Measurements from ENCODE around the gene PRG3. TPM values are rescaled to one million over a fixed set of nuclear protein-coding genes. Genes with fewer than 3 reads are reported as not detected.

Gene PRG3
- total and polyA plus RNA-seq, 9 of the 15 experiments (the other 6 are each of a cell fraction or from before 2014, with no cell fraction given): 0.18 to 0.55 (median 0.38) TPM; not detected in 6

DNA sequence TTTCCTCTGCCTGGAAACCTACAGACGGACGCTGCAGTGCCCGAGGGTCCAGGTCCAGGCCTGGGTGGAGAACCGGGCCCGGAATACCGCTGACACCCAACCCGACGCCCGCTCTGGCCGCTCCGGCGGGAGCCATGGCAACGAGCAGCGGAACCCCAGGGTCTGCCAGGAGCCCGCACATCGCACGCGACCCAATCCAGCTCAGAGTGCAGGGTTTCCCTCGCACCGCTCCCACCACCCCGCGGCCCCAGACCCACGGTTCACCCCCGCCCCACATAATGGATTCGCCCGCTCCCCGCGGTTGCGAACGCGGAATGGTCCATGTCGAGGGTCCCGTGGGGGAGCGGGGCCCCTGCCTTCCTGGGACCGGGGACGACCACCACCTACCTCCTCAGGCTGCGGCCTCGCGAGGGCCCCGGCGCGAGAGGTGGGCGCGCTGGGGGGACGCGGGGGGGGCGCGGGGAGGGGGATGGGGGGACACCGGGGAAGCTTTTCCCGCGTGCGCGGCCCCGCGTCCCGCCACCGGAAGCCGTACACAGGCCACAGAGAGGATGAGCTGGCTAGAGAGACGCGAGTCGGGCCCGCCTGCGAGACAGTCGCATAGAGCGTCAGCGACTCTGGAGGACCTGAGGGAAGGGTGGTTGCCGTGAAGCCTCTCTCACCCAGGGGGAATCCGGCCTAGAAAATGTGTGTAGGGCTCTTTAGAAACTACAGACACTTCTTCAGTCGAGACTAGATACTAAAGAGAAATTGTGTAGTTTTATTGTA, 45.4 kb downstream of the PRG3 start, which contains the start of gene SSRP1:
TSS of gene SSRP1 (minus strand) at position 550 of the 768 bp plus-strand sequence. CDS start 771 bp downstream, outside the sequence.
- H3K9me3 ChIP-seq (replicated peaks; ENCODE audit: control insufficient read depth, insufficient read depth, low read depth, low read length): no peaks in the 10 kb centered on the region
- POLR2A ChIA-PET: interaction anchor here (0.5 to 3.0 kb wide), 8 partner anchors 10 to 1676 kb away, joined by 3 to 28 read pairs (median 3); partner anchors contain the start of gene TNKS1BP1
- TF ChIP-seq RBBP5 (IDR thresholded peaks at IDR 0.05; ENCODE audit: borderline replicate concordance, insufficient read depth, low read length, poor library complexity, severe bottlenecking) (peak; percentile 64), PHTF2 (CRISPR knock-in tag; IDR thresholded peaks at IDR 0.05) (no peak), MYC (IDR thresholded peaks at IDR 0.05; ENCODE audit: low read depth, low read length) (peak; percentile 88), MYC (CRISPR knock-in tag; IDR thresholded peaks at IDR 0.05; ENCODE audit: borderline replicate concordance, low read depth) (no peak), ZNF75A (CRISPR knock-in tag; IDR thresholded peaks at IDR 0.05) (no peak), PRMT5 (CRISPR knock-in tag; IDR thresholded peaks at IDR 0.05) (no peak), GTF2E2 (tag; IDR thresholded peaks at IDR 0.05) (peak; percentile 78), EP300 (IDR thresholded peaks at IDR 0.05; ENCODE audit: low read length) (peak; percentile 16; the same call in 1 of the 2 replicates), C11orf30 (IDR thresholded peaks at IDR 0.05; ENCODE audit: low read depth) (peak; percentile 51; the same call in 1 of the 2 replicates), CREB1 (IDR thresholded peaks at IDR 0.05) (no peak), CREB1 (CRISPR knock-in tag; IDR thresholded peaks at IDR 0.05) (peak; percentile 63), NR1H2 (CRISPR knock-in tag; IDR thresholded peaks at IDR 0.05) (0 out of 2 replicates have a peak, but pooled peaks have one; percentile 34), RBM15 (IDR thresholded peaks at IDR 0.05; ENCODE audit: insufficient read depth, low read length) (no peak), U2AF2 (optimal IDR thresholded peaks at IDR 0.05; ENCODE audit: low read depth, low read length) (no peak), CSDE1 (IDR thresholded peaks at IDR 0.05) (no peak), FOS (IDR thresholded peaks at IDR 0.05; ENCODE audit: extremely low read depth, insufficient read length) (no peak)
- TF ChIP-seq, protein P1, sequence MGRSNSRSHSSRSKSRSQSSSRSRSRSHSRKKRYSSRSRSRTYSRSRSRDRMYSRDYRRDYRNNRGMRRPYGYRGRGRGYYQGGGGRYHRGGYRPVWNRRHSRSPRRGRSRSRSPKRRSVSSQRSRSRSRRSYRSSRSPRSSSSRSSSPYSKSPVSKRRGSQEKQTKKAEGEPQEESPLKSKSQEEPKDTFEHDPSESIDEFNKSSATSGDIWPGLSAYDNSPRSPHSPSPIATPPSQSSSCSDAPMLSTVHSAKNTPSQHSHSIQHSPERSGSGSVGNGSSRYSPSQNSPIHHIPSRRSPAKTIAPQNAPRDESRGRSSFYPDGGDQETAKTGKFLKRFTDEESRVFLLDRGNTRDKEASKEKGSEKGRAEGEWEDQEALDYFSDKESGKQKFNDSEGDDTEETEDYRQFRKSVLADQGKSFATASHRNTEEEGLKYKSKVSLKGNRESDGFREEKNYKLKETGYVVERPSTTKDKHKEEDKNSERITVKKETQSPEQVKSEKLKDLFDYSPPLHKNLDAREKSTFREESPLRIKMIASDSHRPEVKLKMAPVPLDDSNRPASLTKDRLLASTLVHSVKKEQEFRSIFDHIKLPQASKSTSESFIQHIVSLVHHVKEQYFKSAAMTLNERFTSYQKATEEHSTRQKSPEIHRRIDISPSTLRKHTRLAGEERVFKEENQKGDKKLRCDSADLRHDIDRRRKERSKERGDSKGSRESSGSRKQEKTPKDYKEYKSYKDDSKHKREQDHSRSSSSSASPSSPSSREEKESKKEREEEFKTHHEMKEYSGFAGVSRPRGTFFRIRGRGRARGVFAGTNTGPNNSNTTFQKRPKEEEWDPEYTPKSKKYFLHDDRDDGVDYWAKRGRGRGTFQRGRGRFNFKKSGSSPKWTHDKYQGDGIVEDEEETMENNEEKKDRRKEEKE (IDR thresholded peaks at IDR 0.05; ENCODE audit: borderline replicate concordance in 1 of 2, control insufficient read depth in 1 of 2, low read depth in 2 of 2, low read length in 1 of 2): peak in 1 of 2 experiments; percentile 63; a peak in 1 of 4 replicates
- TF ChIP-seq, protein P2, sequence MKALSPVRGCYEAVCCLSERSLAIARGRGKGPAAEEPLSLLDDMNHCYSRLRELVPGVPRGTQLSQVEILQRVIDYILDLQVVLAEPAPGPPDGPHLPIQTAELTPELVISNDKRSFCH (CRISPR knock-in tag; IDR thresholded peaks at IDR 0.05): no peak
- TF ChIP-seq, protein P2 (tag; IDR thresholded peaks at IDR 0.05): no peak

More for the DNA sequence above, 45.4 kb downstream of the PRG3 start, which contains the start of gene SSRP1:
- DNase-seq (ENCODE audit: extremely low read depth in 1 of 4, low spot score in 3 of 4): peak; percentile 91 to 94 (median 94)
- H2AFZ ChIP-seq (ENCODE audit: low read depth, low read length): peak within 1 kb of the TSS; percentile 99
- no TSS peak for BruUV-seq (replicated peaks)
- H3K27ac ChIP-seq (ENCODE audit: extremely low read depth, low read depth, low read length): peak within 1 kb of the TSS; percentile 86
- peak; percentile 97 for ATAC-seq
- in situ Hi-C loops (cut with MboI): no loop called here
- no peaks in the 10 kb centered on the region; a peak in 1 of 5 replicates for H3K27me3 ChIP-seq (ENCODE audit: control insufficient read depth in 2 of 2, insufficient read depth in 2 of 2, low read length in 2 of 2)
- H3K4me1 ChIP-seq (replicated peaks in 1 of 2; ENCODE audit: control insufficient read depth in 2 of 2, insufficient read depth in 2 of 2, low read length in 2 of 2): peaks cover 10 to 21% of the 10 kb centered on the region in 2 experiments; a peak in 4 of 5 replicates
- no peaks in the 10 kb centered on the region for H3K9me1 ChIP-seq (ENCODE audit: control insufficient read depth, insufficient read depth, low read length)
- FAIRE-seq: peak; percentile 88
- peak within 1 kb of the TSS; percentile 91 for H3K4me2 ChIP-seq (ENCODE audit: insufficient read depth, low read length)
- H3K36me3 ChIP-seq (ENCODE audit: control insufficient read depth, insufficient read depth, low read length): peaks cover 42% of the 10 kb centered on the region
- CTCF ChIA-PET (ENCODE audit: low intra/inter-chr PET ratio): no interaction called here
- intact Hi-C loops (cut with micrococcal nuclease): no loop called here
- peak within 1 kb of the TSS; percentile 90 to 97 for H3K9ac ChIP-seq (ENCODE audit: insufficient read depth in 1 of 2, low read depth in 2 of 2, low read length in 2 of 2)
- WGBS (ENCODE audit: insufficient coverage, low coverage, missing lambda C conversion rate): under 1% methylated on average over 17 of the region's 69 CpGs
- H3K79me2 ChIP-seq (ENCODE audit: control insufficient read depth, insufficient read depth, low read length): peaks cover 40% of the 10 kb centered on the region
- H4K20me1 ChIP-seq (replicated peaks; ENCODE audit: control insufficient read depth, insufficient read depth, low read length): no peaks in the 10 kb centered on the region; the same call in 1 of the 2 replicates
- peak within 1 kb of the TSS; percentile 92 for H3K4me3 ChIP-seq

Measured in K562 (cell line).